ENCODE measurements around the gene SLC25A17.

SLC25A17 gene

GRCh38 chr22:40753114-40753513 lies 66.0 kb downstream of the SLC25A17 start:
- Histone ChIP-seq H3K4me3 (ENCODE audit: low read depth in 1 of 2, low read length in 2 of 2) (no peak overlapping the region), H3K9me3 (ENCODE audit: control insufficient read depth in 1 of 2, low read length in 2 of 2) (no peaks in the 10 kb centered on the region), H3K27ac (ENCODE audit: low read length) (no peak overlapping the region), H3K27me3 (ENCODE audit: low read depth, low read length) (no peaks in the 10 kb centered on the region), H3K4me1 (ENCODE audit: control insufficient read depth in 1 of 2, insufficient read depth in 2 of 2, low read length in 2 of 2) (peaks cover 0 to 4% of the 10 kb centered on the region in 2 donors), H3K36me3 (ENCODE audit: control insufficient read depth in 1 of 2, insufficient read depth in 2 of 2, low read length in 2 of 2) (no peaks in the 10 kb centered on the region)

- Histone ChIP-seq H3K9me3 (ENCODE audit: control insufficient read depth in 1 of 2, low read length in 2 of 2) (no peaks in the 10 kb centered on the region), H3K36me3 (ENCODE audit: control insufficient read depth in 1 of 2, insufficient read depth in 2 of 2, low read length in 2 of 2) (no peaks in the 10 kb centered on the region), H3K4me1 (ENCODE audit: control insufficient read depth in 1 of 2, insufficient read depth in 2 of 2, low read length in 2 of 2) (peaks cover 0 to 4% of the 10 kb centered on the region in 2 donors), H3K4me3 (ENCODE audit: low read depth in 1 of 2, low read length in 2 of 2) (no peak overlapping the region), H3K27me3 (ENCODE audit: low read depth, low read length) (no peaks in the 10 kb centered on the region), H3K27ac (ENCODE audit: low read length) (no peak overlapping the region)
These were observed 67.9 kb downstream of the SLC25A17 start for GRCh38 chr22:40751250-40751649.

- Histone ChIP-seq H3K27ac (ENCODE audit: low read length) (no peak overlapping the region), H3K4me3 (ENCODE audit: low read depth in 1 of 2, low read length in 2 of 2) (no peak overlapping the region), H3K27me3 (ENCODE audit: low read depth, low read length) (no peaks in the 10 kb centered on the region), H3K36me3 (ENCODE audit: control insufficient read depth in 1 of 2, insufficient read depth in 2 of 2, low read length in 2 of 2) (no peaks in the 10 kb centered on the region), H3K9me3 (ENCODE audit: control insufficient read depth in 1 of 2, low read length in 2 of 2) (no peaks in the 10 kb centered on the region), H3K4me1 (ENCODE audit: control insufficient read depth in 1 of 2, insufficient read depth in 2 of 2, low read length in 2 of 2) (peaks cover 0 to 4% of the 10 kb centered on the region in 2 donors)
These were observed 69.3 kb downstream of the SLC25A17 start for GRCh38 chr22:40749829-40750228.

- H3K27ac ChIP-seq (ENCODE audit: low read length), result no peak overlapping the region
- H3K4me3 ChIP-seq (ENCODE audit: low read depth in 1 of 2, low read length in 2 of 2), result no peak overlapping the region
- H3K36me3 ChIP-seq (ENCODE audit: control insufficient read depth in 1 of 2, insufficient read depth in 2 of 2, low read length in 2 of 2), result no peaks in the 10 kb centered on the region
These were observed 70.5 kb downstream of the SLC25A17 start for GRCh38 chr22:40748388-40749355.

GRCh38 chr22:40747361-40747760 lies 71.8 kb downstream of the SLC25A17 start:
- Histone ChIP-seq H3K4me3 (ENCODE audit: low read depth in 1 of 2, low read length in 2 of 2) (no peak overlapping the region), H3K27me3 (ENCODE audit: low read depth, low read length) (no peaks in the 10 kb centered on the region)

More at GRCh38 chr22:40748388-40749355, 70.5 kb downstream of the SLC25A17 start:
- no peaks in the 10 kb centered on the region for H3K27me3 ChIP-seq (ENCODE audit: low read depth, low read length)
- H3K4me1 ChIP-seq (ENCODE audit: control insufficient read depth in 1 of 2, insufficient read depth in 2 of 2, low read length in 2 of 2), result peaks cover 0 to 4% of the 10 kb centered on the region in 2 donors
- H3K9me3 ChIP-seq (ENCODE audit: control insufficient read depth in 1 of 2, low read length in 2 of 2), result no peaks in the 10 kb centered on the region

GRCh38 chr22:40746428-40747220 lies 72.5 kb downstream of the SLC25A17 start:
- Histone ChIP-seq H3K36me3 (ENCODE audit: control insufficient read depth in 1 of 2, insufficient read depth in 2 of 2, low read length in 2 of 2) (no peaks in the 10 kb centered on the region), H3K4me3 (ENCODE audit: low read depth in 1 of 2, low read length in 2 of 2) (no peak overlapping the region), H3K27me3 (ENCODE audit: low read depth, low read length) (no peaks in the 10 kb centered on the region), H3K4me1 (ENCODE audit: control insufficient read depth in 1 of 2, insufficient read depth in 2 of 2, low read length in 2 of 2) (peaks cover 0 to 4% of the 10 kb centered on the region in 2 donors), H3K9me3 (ENCODE audit: control insufficient read depth in 1 of 2, low read length in 2 of 2) (no peaks in the 10 kb centered on the region), H3K27ac (ENCODE audit: low read length) (no peak overlapping the region)

More at GRCh38 chr22:40747361-40747760, 71.8 kb downstream of the SLC25A17 start:
- Histone ChIP-seq H3K4me1 (ENCODE audit: control insufficient read depth in 1 of 2, insufficient read depth in 2 of 2, low read length in 2 of 2) (peaks cover 0 to 4% of the 10 kb centered on the region in 2 donors), H3K27ac (ENCODE audit: low read length) (no peak overlapping the region), H3K9me3 (ENCODE audit: control insufficient read depth in 1 of 2, low read length in 2 of 2) (no peaks in the 10 kb centered on the region), H3K36me3 (ENCODE audit: control insufficient read depth in 1 of 2, insufficient read depth in 2 of 2, low read length in 2 of 2) (no peaks in the 10 kb centered on the region)

GRCh38 chr22:40743768-40744167 lies 75.4 kb downstream of the SLC25A17 start:
- H3K36me3 ChIP-seq (ENCODE audit: control insufficient read depth in 1 of 2, insufficient read depth in 2 of 2, low read length in 2 of 2), result no peaks in the 10 kb centered on the region
- no peaks in the 10 kb centered on the region for H3K9me3 ChIP-seq (ENCODE audit: control insufficient read depth in 1 of 2, low read length in 2 of 2)
- H3K4me3 ChIP-seq (ENCODE audit: low read depth in 1 of 2, low read length in 2 of 2), result no peak overlapping the region
- H3K27me3 ChIP-seq (ENCODE audit: low read depth, low read length), result no peaks in the 10 kb centered on the region
- no peak overlapping the region for H3K27ac ChIP-seq (ENCODE audit: low read length)
- no peaks in the 10 kb centered on the region for H3K4me1 ChIP-seq (ENCODE audit: control insufficient read depth in 1 of 2, insufficient read depth in 2 of 2, low read length in 2 of 2)

- Histone ChIP-seq H3K27me3 (ENCODE audit: low read depth, low read length) (no peaks in the 10 kb centered on the region), H3K4me1 (ENCODE audit: control insufficient read depth in 1 of 2, insufficient read depth in 2 of 2, low read length in 2 of 2) (no peaks in the 10 kb centered on the region), H3K4me3 (ENCODE audit: low read depth in 1 of 2, low read length in 2 of 2) (no peak overlapping the region), H3K9me3 (ENCODE audit: control insufficient read depth in 1 of 2, low read length in 2 of 2) (no peaks in the 10 kb centered on the region), H3K27ac (ENCODE audit: low read length) (no peak overlapping the region), H3K36me3 (ENCODE audit: control insufficient read depth in 1 of 2, insufficient read depth in 2 of 2, low read length in 2 of 2) (no peaks in the 10 kb centered on the region)
These were observed 78.0 kb downstream of the SLC25A17 start for GRCh38 chr22:40741116-40741515.

GRCh38 chr22:40739721-40740120 lies 79.4 kb downstream of the SLC25A17 start:
- H3K9me3 ChIP-seq (ENCODE audit: control insufficient read depth in 1 of 2, low read length in 2 of 2), result no peaks in the 10 kb centered on the region
- H3K4me1 ChIP-seq (ENCODE audit: control insufficient read depth in 1 of 2, insufficient read depth in 2 of 2, low read length in 2 of 2), result no peaks in the 10 kb centered on the region
- no peak overlapping the region for H3K27ac ChIP-seq (ENCODE audit: low read length)
- no peaks in the 10 kb centered on the region for H3K36me3 ChIP-seq (ENCODE audit: control insufficient read depth in 1 of 2, insufficient read depth in 2 of 2, low read length in 2 of 2)
- no peaks in the 10 kb centered on the region for H3K27me3 ChIP-seq (ENCODE audit: low read depth, low read length)
- H3K4me3 ChIP-seq (ENCODE audit: low read depth in 1 of 2, low read length in 2 of 2), result no peak overlapping the region

GRCh38 chr22:40733919-40734318 lies 85.2 kb downstream of the SLC25A17 start:
- no peaks in the 10 kb centered on the region for H3K27me3 ChIP-seq (ENCODE audit: low read depth, low read length)
- no peak overlapping the region for H3K4me3 ChIP-seq (ENCODE audit: low read depth in 1 of 2, low read length in 2 of 2)
- H3K36me3 ChIP-seq (ENCODE audit: control insufficient read depth in 1 of 2, insufficient read depth in 2 of 2, low read length in 2 of 2), result no peaks in the 10 kb centered on the region
- no peak overlapping the region for H3K27ac ChIP-seq (ENCODE audit: low read length)
- H3K9me3 ChIP-seq (ENCODE audit: control insufficient read depth in 1 of 2, low read length in 2 of 2), result no peaks in the 10 kb centered on the region
- no peaks in the 10 kb centered on the region for H3K4me1 ChIP-seq (ENCODE audit: control insufficient read depth in 1 of 2, insufficient read depth in 2 of 2, low read length in 2 of 2)

- H3K9me3 ChIP-seq (ENCODE audit: control insufficient read depth in 1 of 2, low read length in 2 of 2), result no peaks in the 10 kb centered on the region
- H3K27ac ChIP-seq (ENCODE audit: low read length), result no peak overlapping the region
- no peaks in the 10 kb centered on the region for H3K36me3 ChIP-seq (ENCODE audit: control insufficient read depth in 1 of 2, insufficient read depth in 2 of 2, low read length in 2 of 2)
- no peaks in the 10 kb centered on the region for H3K27me3 ChIP-seq (ENCODE audit: low read depth, low read length)
- H3K4me1 ChIP-seq (ENCODE audit: control insufficient read depth in 1 of 2, insufficient read depth in 2 of 2, low read length in 2 of 2), result no peaks in the 10 kb centered on the region
- no peak overlapping the region for H3K4me3 ChIP-seq (ENCODE audit: low read depth in 1 of 2, low read length in 2 of 2)
These were observed 86.2 kb downstream of the SLC25A17 start for GRCh38 chr22:40732999-40733292.

Measured in muscle layer of duodenum (tissue), 2 donors.